Measurements from ENCODE around the gene C1orf167. TPM values are rescaled to one million over a fixed set of nuclear protein-coding genes. Genes with fewer than 3 reads are reported as not detected.

Gene C1orf167
- total RNA-seq, 1 donor from 2014 or later, result not detected

DNA sequence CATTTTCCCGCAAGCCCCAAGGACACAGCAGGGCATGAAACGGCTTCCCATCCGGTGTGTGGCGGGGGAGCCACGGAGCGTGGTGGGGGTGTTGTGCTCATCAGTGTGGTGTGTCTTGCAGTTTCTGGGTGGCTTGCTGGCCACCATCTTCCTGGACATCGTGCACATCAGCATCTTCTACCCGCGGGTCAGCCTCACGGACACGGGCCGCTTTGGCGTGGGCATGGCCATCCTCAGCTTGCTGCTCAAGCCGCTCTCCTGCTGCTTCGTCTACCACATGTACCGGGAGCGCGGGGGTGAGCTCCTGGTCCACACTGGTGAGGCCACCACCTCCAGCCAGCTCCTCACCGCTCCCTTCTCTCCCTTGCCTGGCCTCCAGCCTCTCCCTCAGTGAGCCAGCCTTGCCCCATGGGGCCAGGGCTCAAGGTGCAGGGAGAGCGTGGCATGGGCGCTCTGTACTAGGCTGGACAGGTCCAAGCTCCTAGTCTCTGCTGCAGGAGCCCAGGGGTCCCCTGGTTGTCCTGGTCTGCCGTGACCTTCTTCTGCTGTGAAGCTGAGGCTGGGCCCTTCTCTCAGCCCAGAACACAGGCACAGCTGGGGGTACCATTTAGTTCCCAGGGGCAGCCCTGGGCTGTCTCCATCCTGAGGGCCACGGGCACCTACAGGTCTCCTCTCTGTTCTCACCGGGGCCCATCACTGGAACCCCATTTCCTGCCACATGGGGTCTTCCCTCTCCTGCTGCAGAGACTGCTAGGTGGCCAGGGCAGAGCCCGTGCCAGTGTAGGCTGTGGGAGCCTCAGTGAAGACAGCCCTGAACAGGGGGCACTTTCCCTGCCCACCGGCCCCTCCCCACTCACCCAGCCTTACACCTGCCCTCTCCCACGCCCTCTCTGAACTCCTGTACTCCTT lies 13.4 kb upstream of the C1orf167 start:
- no peak for TF ChIP-seq CTCF (IDR thresholded peaks at IDR 0.05)
- TF ChIP-seq EZH2 (IDR thresholded peaks at IDR 0.05), result no peak
- TF ChIP-seq EZH2phosphoT487 (IDR thresholded peaks at IDR 0.05), result no peak
- Mint-ChIP-seq H3K4me1 (peaks cover 20% of the 10 kb centered on the region), H3K27ac (no peak overlapping the region), H3K4me3 (no peak overlapping the region), H3K9me3 (no peaks in the 10 kb centered on the region), H3K27me3 (ENCODE audit: insufficient read depth, low read depth) (no peaks in the 10 kb centered on the region), H3K36me3 (peaks cover 7% of the 10 kb centered on the region)
- Histone ChIP-seq H3K36me3 (no peaks in the 10 kb centered on the region), H3F3A (ENCODE audit: low read depth) (peaks cover 4% of the 10 kb centered on the region), H3K4me2 (no peak overlapping the region), H4K20me1 (ENCODE audit: low read depth) (no peaks in the 10 kb centered on the region), H3K27ac (no peak overlapping the region), H3K79me2 (ENCODE audit: low read depth) (no peaks in the 10 kb centered on the region), H3K4me1 (peaks cover 14% of the 10 kb centered on the region), H3K9me3 (ENCODE audit: low read depth) (no peaks in the 10 kb centered on the region), H3K27me3 (no peaks in the 10 kb centered on the region), H3K9ac (no peak overlapping the region), H3K4me3 (no peak overlapping the region), H2AFZ (replicated peaks) (no peak overlapping the region)
- DNase-seq (ENCODE audit: low spot score), result no peak

GRCh38 chr1:11749203-11749689 lies 12.7 kb upstream of the C1orf167 start:
- Mint-ChIP-seq H3K4me3 (no peak overlapping the region), H3K27ac (no peak overlapping the region), H3K36me3 (peaks cover 7% of the 10 kb centered on the region), H3K27me3 (ENCODE audit: insufficient read depth, low read depth) (peaks cover 3% of the 10 kb centered on the region), H3K4me1 (peaks cover 27% of the 10 kb centered on the region), H3K9me3 (no peaks in the 10 kb centered on the region)
- Histone ChIP-seq H3K79me2 (ENCODE audit: low read depth) (no peaks in the 10 kb centered on the region), H3K27me3 (no peaks in the 10 kb centered on the region), H3K4me3 (no peak overlapping the region), H4K20me1 (ENCODE audit: low read depth) (no peaks in the 10 kb centered on the region), H3K9ac (no peak overlapping the region), H3K4me2 (no peak overlapping the region), H3F3A (ENCODE audit: low read depth) (peaks cover 4% of the 10 kb centered on the region), H3K4me1 (peaks cover 14% of the 10 kb centered on the region), H3K27ac (no peak overlapping the region), H3K36me3 (no peaks in the 10 kb centered on the region), H3K9me3 (ENCODE audit: low read depth) (no peaks in the 10 kb centered on the region), H2AFZ (replicated peaks) (no peak overlapping the region)
- TF ChIP-seq CTCF (IDR thresholded peaks at IDR 0.05), result peak; percentile 45
- no peak for TF ChIP-seq EZH2 (IDR thresholded peaks at IDR 0.05)
- no peak for TF ChIP-seq EZH2phosphoT487 (IDR thresholded peaks at IDR 0.05)
- DNase-seq (ENCODE audit: low spot score), result peak; percentile 49

GRCh38 chr1:11749996-11750395 lies 12.0 kb upstream of the C1orf167 start:
- peaks cover 5% of the 10 kb centered on the region for H3K27me3 Mint-ChIP-seq (ENCODE audit: insufficient read depth, low read depth)
- peaks cover 14% of the 10 kb centered on the region for H3K4me1 ChIP-seq
- no peak overlapping the region for H3K27ac ChIP-seq
- no peaks in the 10 kb centered on the region for H3K9me3 ChIP-seq (ENCODE audit: low read depth)
- peak; percentile 0 for DNase-seq (ENCODE audit: low spot score)
- H3K4me2 ChIP-seq, result no peak overlapping the region
- no peaks in the 10 kb centered on the region for H3K79me2 ChIP-seq (ENCODE audit: low read depth)
- no peaks in the 10 kb centered on the region for H4K20me1 ChIP-seq (ENCODE audit: low read depth)
- no peaks in the 10 kb centered on the region for H3K36me3 ChIP-seq
- no peak overlapping the region for H3K9ac ChIP-seq
- H3K36me3 Mint-ChIP-seq, result peaks cover 7% of the 10 kb centered on the region
- H3K4me1 Mint-ChIP-seq, result peaks cover 31% of the 10 kb centered on the region
- H3K27me3 ChIP-seq, result no peaks in the 10 kb centered on the region
- no peak overlapping the region for H2AFZ ChIP-seq (replicated peaks)
- no peak overlapping the region for H3K27ac Mint-ChIP-seq
- no peak overlapping the region for H3K4me3 ChIP-seq
- peaks cover 4% of the 10 kb centered on the region for H3F3A ChIP-seq (ENCODE audit: low read depth)
- no peak overlapping the region for H3K4me3 Mint-ChIP-seq
- no peaks in the 10 kb centered on the region for H3K9me3 Mint-ChIP-seq
- TF ChIP-seq CTCF (IDR thresholded peaks at IDR 0.05) (no peak), EZH2phosphoT487 (IDR thresholded peaks at IDR 0.05) (no peak), EZH2 (IDR thresholded peaks at IDR 0.05) (no peak)
